Ovary (tissue), 3 donors: Measurements from ENCODE around the gene TOX3.

Experiments
- EP300 ChIP-seq: sonication (generic); formaldehyde crosslinking; IDR thresholded peaks from one replicate; pipeline ENCODE4 v1.6.1; 2017; ENCODE audit warnings: antibody characterized with exemption
- POLR2A ChIP-seq: fragments of 450-650 bp; IDR thresholded peaks from one replicate; pipeline ENCODE4 v1.6.1; 2017; ENCODE audit warnings: antibody characterized with exemption, mild to moderate bottlenecking, moderate library complexity
- TF ChIP-seq, protein P1 (sequence below), 3 donors: fragments of 450-650 bp in 2 of 3; fragments of 200-600 bp in 1 of 3; IDR thresholded peaks; one replicate each; pipeline versions ENCODE4 v1.5.1 to v1.8.0; 2016 to 2022; ENCODE audit warnings: antibody characterized with exemption in 3 of 3, mild to moderate bottlenecking in 1 of 3
- donor health status: DM: no; HTN: no; CAD: no.

DNA sequence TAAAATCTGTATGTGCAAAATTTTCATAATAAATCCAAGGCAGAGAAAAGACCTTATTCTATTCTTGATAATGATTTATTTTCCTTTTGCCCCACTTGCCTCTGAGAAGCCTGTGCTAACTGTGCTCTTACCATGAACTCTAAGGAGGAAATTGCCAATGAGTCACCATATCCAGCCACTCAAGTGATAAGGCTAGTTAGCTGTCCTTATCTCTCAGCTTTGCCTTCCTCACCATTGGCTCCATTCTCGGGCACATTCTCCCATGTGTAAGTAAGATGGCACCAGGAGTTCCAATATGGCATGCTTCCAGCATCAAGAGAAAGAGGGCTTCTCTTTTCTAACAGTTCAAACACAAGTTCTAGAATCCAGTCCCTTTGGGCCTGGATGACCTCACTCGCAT is 142.4 kb downstream of the TOX3 start:
- TF ChIP-seq POLR2A (no peak), EP300 (no peak)
- TF ChIP-seq, protein P1, sequence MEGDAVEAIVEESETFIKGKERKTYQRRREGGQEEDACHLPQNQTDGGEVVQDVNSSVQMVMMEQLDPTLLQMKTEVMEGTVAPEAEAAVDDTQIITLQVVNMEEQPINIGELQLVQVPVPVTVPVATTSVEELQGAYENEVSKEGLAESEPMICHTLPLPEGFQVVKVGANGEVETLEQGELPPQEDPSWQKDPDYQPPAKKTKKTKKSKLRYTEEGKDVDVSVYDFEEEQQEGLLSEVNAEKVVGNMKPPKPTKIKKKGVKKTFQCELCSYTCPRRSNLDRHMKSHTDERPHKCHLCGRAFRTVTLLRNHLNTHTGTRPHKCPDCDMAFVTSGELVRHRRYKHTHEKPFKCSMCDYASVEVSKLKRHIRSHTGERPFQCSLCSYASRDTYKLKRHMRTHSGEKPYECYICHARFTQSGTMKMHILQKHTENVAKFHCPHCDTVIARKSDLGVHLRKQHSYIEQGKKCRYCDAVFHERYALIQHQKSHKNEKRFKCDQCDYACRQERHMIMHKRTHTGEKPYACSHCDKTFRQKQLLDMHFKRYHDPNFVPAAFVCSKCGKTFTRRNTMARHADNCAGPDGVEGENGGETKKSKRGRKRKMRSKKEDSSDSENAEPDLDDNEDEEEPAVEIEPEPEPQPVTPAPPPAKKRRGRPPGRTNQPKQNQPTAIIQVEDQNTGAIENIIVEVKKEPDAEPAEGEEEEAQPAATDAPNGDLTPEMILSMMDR (IDR thresholded peaks at IDR 0.05): no peak
